Measurements from ENCODE around the gene SGMS1. TPM values are rescaled to one million over a fixed set of nuclear protein-coding genes. Genes with fewer than 3 reads are reported as not detected.

The SGMS1 gene
- total RNA-seq, 1 donor from 2014 or later = 128 TPM

- no peak for TF ChIP-seq CTCF (IDR thresholded peaks at IDR 0.05)
- Histone ChIP-seq H3K9me3 (no peaks in the 10 kb centered on the region), H3K27ac (no peak overlapping the region), H3K27me3 (no peaks in the 10 kb centered on the region), H3K4me3 (no peak overlapping the region), H3K4me1 (no peaks in the 10 kb centered on the region), H3K36me3 (no peaks in the 10 kb centered on the region)
- DNase-seq (ENCODE audit: low spot score in 2 of 2) = no peak
- intact Hi-C loops (cut with DNase I) = no loop called here
Measured at GRCh38 chr10:50586740-50587088, 37.0 kb downstream of the SGMS1 start.

GRCh38 chr10:50585921-50586739 lies 37.6 kb downstream of the SGMS1 start:
- Histone ChIP-seq H3K4me3 (no peak overlapping the region), H3K9me3 (no peaks in the 10 kb centered on the region), H3K27me3 (no peaks in the 10 kb centered on the region), H3K36me3 (no peaks in the 10 kb centered on the region), H3K27ac (no peak overlapping the region), H3K4me1 (no peaks in the 10 kb centered on the region)
- intact Hi-C loops (cut with DNase I) = no loop called here
- DNase-seq (ENCODE audit: low spot score in 2 of 2) = no peak
- no peak for TF ChIP-seq CTCF (IDR thresholded peaks at IDR 0.05)

GRCh38 chr10:50582766-50583762 lies 40.7 kb downstream of the SGMS1 start:
- peaks cover under 1 to 6% of the 10 kb centered on the region in 2 donors for H3K4me1 ChIP-seq
- no peak overlapping the region for H3K27ac ChIP-seq
- H3K9me3 ChIP-seq = no peaks in the 10 kb centered on the region
- no peaks in the 10 kb centered on the region for H3K36me3 ChIP-seq
- no peak for TF ChIP-seq CTCF (IDR thresholded peaks at IDR 0.05)
- H3K4me3 ChIP-seq = no peak overlapping the region
- intact Hi-C loops (cut with DNase I) = no loop called here
- no peak for DNase-seq (ENCODE audit: low spot score in 2 of 2)
- H3K27me3 ChIP-seq = no peaks in the 10 kb centered on the region

GRCh38 chr10:50582046-50582445 lies 41.7 kb downstream of the SGMS1 start:
- no peaks in the 10 kb centered on the region for H3K36me3 ChIP-seq
- intact Hi-C loops (cut with DNase I) = no loop called here
- no peaks in the 10 kb centered on the region for H3K27me3 ChIP-seq
- no peak overlapping the region for H3K4me3 ChIP-seq
- H3K9me3 ChIP-seq = no peaks in the 10 kb centered on the region
- no peak for TF ChIP-seq CTCF (IDR thresholded peaks at IDR 0.05)
- no peak overlapping the region for H3K27ac ChIP-seq
- H3K4me1 ChIP-seq = peaks cover 5 to 16% of the 10 kb centered on the region in 2 donors
- DNase-seq (ENCODE audit: low spot score in 2 of 2) = no peak

GRCh38 chr10:50580262-50580891 lies 43.4 kb downstream of the SGMS1 start:
- H3K4me3 ChIP-seq = no peak overlapping the region
- H3K9me3 ChIP-seq = no peaks in the 10 kb centered on the region
- H3K36me3 ChIP-seq = no peaks in the 10 kb centered on the region
- no peak overlapping the region for H3K27ac ChIP-seq
- intact Hi-C loops (cut with DNase I) = no loop called here
- peaks cover 5 to 20% of the 10 kb centered on the region in 2 donors for H3K4me1 ChIP-seq
- no peaks in the 10 kb centered on the region for H3K27me3 ChIP-seq
- TF ChIP-seq CTCF (IDR thresholded peaks at IDR 0.05) = no peak
- no peak for DNase-seq (ENCODE audit: low spot score in 2 of 2)

All from ascending aorta (tissue), 2 donors.